Suprapubic skin (tissue), 3 donors: ENCODE measurements around the gene WBP2NL.

Source experiments
- POLR2AphosphoS5 ChIP-seq, 3 donors: sonication (generic); formaldehyde crosslinking; IDR thresholded peaks; one replicate each; pipeline ENCODE4 v1.6.1; 2017; ENCODE audit warnings: antibody characterized with exemption in 3 of 3
- TF ChIP-seq, protein P1 (sequence below), 2 donors: fragments of 200-600 bp in 1 of 2; fragments of 450-650 bp in 1 of 2; sonication (generic) in 1 of 2; IDR thresholded peaks; one replicate each; pipeline ENCODE4 v1.5.1; 2016 to 2019; ENCODE audit warnings: antibody characterized with exemption in 2 of 2, mild to moderate bottlenecking in 1 of 2, moderate library complexity in 1 of 2

DNA sequence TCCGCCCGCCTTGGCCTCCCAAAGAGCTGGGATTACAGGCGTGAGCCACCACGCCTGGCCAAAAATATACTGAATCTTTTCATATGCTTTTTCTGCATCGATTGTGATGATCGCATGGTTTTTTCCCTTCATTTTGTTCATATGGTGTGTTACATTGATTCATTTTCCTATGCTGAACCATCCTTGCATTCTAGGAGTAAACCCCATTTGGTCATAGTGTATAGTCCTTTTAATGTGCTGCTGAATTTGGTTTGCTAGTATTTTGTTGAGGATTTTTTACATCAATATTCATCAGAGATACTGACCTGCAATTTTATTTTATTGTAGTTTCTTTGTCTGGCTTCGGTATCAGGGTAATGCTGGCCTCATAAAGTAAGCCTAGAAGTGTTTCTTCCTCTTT, 12.2 kb downstream of the WBP2NL start:
- TF ChIP-seq POLR2AphosphoS5 (IDR thresholded peaks at IDR 0.05) = no peak
- TF ChIP-seq, protein P1, sequence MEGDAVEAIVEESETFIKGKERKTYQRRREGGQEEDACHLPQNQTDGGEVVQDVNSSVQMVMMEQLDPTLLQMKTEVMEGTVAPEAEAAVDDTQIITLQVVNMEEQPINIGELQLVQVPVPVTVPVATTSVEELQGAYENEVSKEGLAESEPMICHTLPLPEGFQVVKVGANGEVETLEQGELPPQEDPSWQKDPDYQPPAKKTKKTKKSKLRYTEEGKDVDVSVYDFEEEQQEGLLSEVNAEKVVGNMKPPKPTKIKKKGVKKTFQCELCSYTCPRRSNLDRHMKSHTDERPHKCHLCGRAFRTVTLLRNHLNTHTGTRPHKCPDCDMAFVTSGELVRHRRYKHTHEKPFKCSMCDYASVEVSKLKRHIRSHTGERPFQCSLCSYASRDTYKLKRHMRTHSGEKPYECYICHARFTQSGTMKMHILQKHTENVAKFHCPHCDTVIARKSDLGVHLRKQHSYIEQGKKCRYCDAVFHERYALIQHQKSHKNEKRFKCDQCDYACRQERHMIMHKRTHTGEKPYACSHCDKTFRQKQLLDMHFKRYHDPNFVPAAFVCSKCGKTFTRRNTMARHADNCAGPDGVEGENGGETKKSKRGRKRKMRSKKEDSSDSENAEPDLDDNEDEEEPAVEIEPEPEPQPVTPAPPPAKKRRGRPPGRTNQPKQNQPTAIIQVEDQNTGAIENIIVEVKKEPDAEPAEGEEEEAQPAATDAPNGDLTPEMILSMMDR (IDR thresholded peaks at IDR 0.05) = no peak
